Measurements from ENCODE around the gene DEPDC5. TPM values are rescaled to one million over a fixed set of nuclear protein-coding genes. Genes with fewer than 3 reads are reported as not detected.

DEPDC5 gene
- total RNA-seq, 4 donors from 2014 or later, result 11.7 to 15.4 (median 13.3) TPM

GRCh38 chr22:31892080-31892433, 138.2 kb downstream of the DEPDC5 start:
- WGBS, 2 donors, result 96 to 98% methylated on average over 2 of the region's 2 CpGs
- TF ChIP-seq POLR2A (IDR thresholded peaks at IDR 0.05) (no peak), CTCF (IDR thresholded peaks at IDR 0.05) (no peak)
- intact Hi-C loops (cut with DNase I; ENCODE audit: low total_unique reads), result no loop called here
- DNase-seq (ENCODE audit: low spot score in 2 of 2), result no peak
- no peak overlapping the region for H3K4me3 ChIP-seq (ENCODE audit: low read depth, poor library complexity, severe bottlenecking)

- intact Hi-C loops (cut with DNase I; ENCODE audit: low total_unique reads), result no loop called here
- DNase-seq (ENCODE audit: low spot score in 2 of 2), result no peak
- H3K4me3 ChIP-seq (ENCODE audit: low read depth, poor library complexity, severe bottlenecking), result no peak overlapping the region
- 88 to 90% methylated on average over 6 of the region's 6 CpGs for WGBS, 2 donors
- TF ChIP-seq CTCF (IDR thresholded peaks at IDR 0.05), result no peak
- TF ChIP-seq POLR2A (IDR thresholded peaks at IDR 0.05), result no peak
These were observed 139.6 kb downstream of the DEPDC5 start for GRCh38 chr22:31893460-31893859.

- no peak overlapping the region for H3K4me3 ChIP-seq (ENCODE audit: low read depth, poor library complexity, severe bottlenecking)
- no peak for DNase-seq (ENCODE audit: low spot score in 2 of 2)
- no peak for TF ChIP-seq POLR2A (IDR thresholded peaks at IDR 0.05)
- no peak for TF ChIP-seq CTCF (IDR thresholded peaks at IDR 0.05)
- 97 to 99% methylated on average over 2 of the region's 2 CpGs for WGBS, 2 donors
- intact Hi-C loops (cut with DNase I; ENCODE audit: low total_unique reads), result no loop called here
These were observed 141.7 kb downstream of the DEPDC5 start for GRCh38 chr22:31895411-31896123.

GRCh38 chr22:31896472-31896871, 142.7 kb downstream of the DEPDC5 start:
- 81 to 94% methylated on average over 1 of the region's 1 CpG for WGBS, 2 donors
- TF ChIP-seq CTCF (IDR thresholded peaks at IDR 0.05) (no peak), POLR2A (IDR thresholded peaks at IDR 0.05) (no peak)
- no peak for DNase-seq (ENCODE audit: low spot score in 2 of 2)
- intact Hi-C loops (cut with DNase I; ENCODE audit: low total_unique reads), result no loop called here
- H3K4me3 ChIP-seq (ENCODE audit: low read depth, poor library complexity, severe bottlenecking), result no peak overlapping the region

GRCh38 chr22:31897842-31898805, 144.3 kb downstream of the DEPDC5 start:
- WGBS, 2 donors, result 62 to 71% methylated on average over 16 of the region's 16 CpGs
- intact Hi-C loops (cut with DNase I; ENCODE audit: low total_unique reads), result no loop called here
- no peak overlapping the region for H3K4me3 ChIP-seq (ENCODE audit: low read depth, poor library complexity, severe bottlenecking)
- no peak for TF ChIP-seq CTCF (IDR thresholded peaks at IDR 0.05)
- TF ChIP-seq POLR2A (IDR thresholded peaks at IDR 0.05), result no peak
- no peak for DNase-seq (ENCODE audit: low spot score in 2 of 2)
